Neuronal stem cell (in vitro differentiated cells): ENCODE measurements around the gene UBE2QL1.

Source experiments
- DNase-seq: peaks from one replicate; pipeline ENCODE4 v3.0.0-alpha.2; 2013; ENCODE audit warnings: low spot score
- H2AFZ ChIP-seq: one replicate; pipeline ENCODE4 v1.6.1; 2013; ENCODE audit warnings: mild to moderate bottlenecking, low read length, inconsistent platforms
- H2AK5ac ChIP-seq: 2 replicates; pipeline ENCODE4 v1.6.1; 2013; ENCODE audit warnings: low read depth, mild to moderate bottlenecking, inconsistent platforms, low read length, moderate library complexity, mixed read lengths
- H2BK120ac ChIP-seq: 2 replicates; pipeline ENCODE4 v1.6.1; 2013; ENCODE audit warnings: low read depth, mild to moderate bottlenecking, inconsistent platforms, low read length, moderate library complexity, mixed read lengths
- H2BK12ac ChIP-seq: one replicate; pipeline ENCODE4 v1.6.1; 2013; ENCODE audit warnings: low read length, inconsistent platforms
- H2BK15ac ChIP-seq: 2 replicates; pipeline ENCODE4 v1.6.1; 2013; ENCODE audit warnings: mild to moderate bottlenecking, low read length, inconsistent platforms, mixed read lengths
- H2BK5ac ChIP-seq: one replicate; pipeline ENCODE4 v1.6.1; 2013; ENCODE audit warnings: inconsistent platforms, mild to moderate bottlenecking, low read length, moderate library complexity
- H3K14ac ChIP-seq: one replicate; pipeline ENCODE4 v1.6.1; 2013; ENCODE audit warnings: low read length, inconsistent platforms
- H3K18ac ChIP-seq: 2 replicates; pipeline ENCODE4 v1.6.1; 2013; ENCODE audit warnings: low read length, inconsistent platforms
- H3K23ac ChIP-seq: 2 replicates; pipeline ENCODE4 v1.6.1; 2013; ENCODE audit warnings: low read depth, mild to moderate bottlenecking, mixed read lengths, low read length, inconsistent platforms; ENCODE audit not compliant: poor library complexity
- H3K27ac ChIP-seq: replicated peaks from 3 replicates; pipeline ENCODE4 v1.5.1; 2013; ENCODE audit warnings: low read length, inconsistent platforms
- H3K27me3 ChIP-seq, 3 experiments: 2 replicates each; pipeline ENCODE4 v1.6.1; 2013; ENCODE audit warnings: low read length in 3 of 3, mild to moderate bottlenecking in 2 of 3, inconsistent platforms in 1 of 3, low read depth in 1 of 3, mixed read lengths in 1 of 3, moderate library complexity in 1 of 3; ENCODE audit not compliant: control insufficient read depth in 3 of 3, insufficient read depth in 3 of 3
- H3K36me3 ChIP-seq, 2 donors: replicated peaks in 1 of 2; 2 replicates each; pipeline ENCODE4 v1.6.1; 2013; ENCODE audit warnings: low read length in 2 of 2; ENCODE audit not compliant: control insufficient read depth in 2 of 2, insufficient read depth in 2 of 2
- H3K4ac ChIP-seq: 2 replicates; pipeline ENCODE4 v1.6.1; 2013; ENCODE audit warnings: inconsistent platforms, mild to moderate bottlenecking, low read length, moderate library complexity
- H3K4me1 ChIP-seq, 2 donors: 1 replicate in 1 of 2; 2 replicates in 1 of 2; pipeline ENCODE4 v1.6.1; 2013; ENCODE audit warnings: low read length in 2 of 2, low read depth in 1 of 2; ENCODE audit not compliant: control insufficient read depth in 2 of 2, insufficient read depth in 1 of 2
- H3K4me2 ChIP-seq: one replicate; pipeline ENCODE4 v1.6.1; 2013; ENCODE audit warnings: mild to moderate bottlenecking, low read length, inconsistent platforms; ENCODE audit not compliant: insufficient read depth, poor library complexity, severe bottlenecking
- H3K4me3 ChIP-seq, 2 donors: 2 replicates each; pipeline ENCODE4 v1.5.1; 2013; ENCODE audit warnings: low read length in 2 of 2, mild to moderate bottlenecking in 2 of 2, inconsistent platforms in 1 of 2, moderate library complexity in 1 of 2
- H3K79me1 ChIP-seq: one replicate; pipeline ENCODE4 v1.6.1; 2013; ENCODE audit warnings: low read depth, mild to moderate bottlenecking, inconsistent platforms, low read length, moderate library complexity
- H3K9ac ChIP-seq: one replicate; pipeline ENCODE4 v1.6.1; 2013; ENCODE audit warnings: mild to moderate bottlenecking, low read depth, low read length, inconsistent platforms; ENCODE audit not compliant: poor library complexity
- H3K9me3 ChIP-seq, 2 donors: replicated peaks in 1 of 2; 2 replicates each; pipeline versions ENCODE3 to v1.6.1; 2013; ENCODE audit warnings: low read length in 2 of 2, mild to moderate bottlenecking in 2 of 2, inconsistent platforms in 1 of 2, low read depth in 1 of 2, mixed read lengths in 1 of 2, moderate library complexity in 1 of 2; ENCODE audit not compliant: control insufficient read depth in 2 of 2, insufficient read depth in 1 of 2
- H4K8ac ChIP-seq: one replicate; pipeline ENCODE4 v1.6.1; 2013; ENCODE audit warnings: low read depth, mild to moderate bottlenecking, inconsistent platforms, low read length, moderate library complexity
- H4K91ac ChIP-seq: one replicate; pipeline ENCODE4 v1.6.1; 2013; ENCODE audit warnings: low read length, low read depth, mild to moderate bottlenecking, inconsistent platforms; ENCODE audit not compliant: poor library complexity
- WGBS, 2 donors: extraction: QIAGEN DNeasy Blood & Tissue Kit; methylation state at CpG; one replicate each; pipeline ENCODE4 v1.1.7; 2013; ENCODE audit warnings: missing lambda C conversion rate in 2 of 2, mixed read lengths in 1 of 2; ENCODE audit not compliant: insufficient read length in 2 of 2, insufficient replicate concordance in 1 of 2; ENCODE audit errors: extremely low coverage in 2 of 2; 5-methylcytosine and 5-hydroxymethylcytosine counted together

Gene UBE2QL1

GRCh38 chr5:6434731-6435130 lies 13.9 kb upstream of the UBE2QL1 start:
- no peak overlapping the region for H3K9ac ChIP-seq
- H3K27me3 ChIP-seq = peaks cover 0 to 17% (median 2%) of the 10 kb centered on the region in 3 experiments
- H3K4ac ChIP-seq = no peak overlapping the region
- no peak overlapping the region for H2BK120ac ChIP-seq
- H3K14ac ChIP-seq = no peak overlapping the region
- H3K79me1 ChIP-seq = no peaks in the 10 kb centered on the region
- H3K27ac ChIP-seq = no peak overlapping the region
- no peak overlapping the region for H2AK5ac ChIP-seq
- H2BK15ac ChIP-seq = no peak overlapping the region
- no peak overlapping the region for H3K18ac ChIP-seq
- H4K91ac ChIP-seq = no peak overlapping the region
- no peak for DNase-seq
- no peak overlapping the region for H2AFZ ChIP-seq
- H3K9me3 ChIP-seq = no peaks in the 10 kb centered on the region
- no peaks in the 10 kb centered on the region for H3K4me1 ChIP-seq
- H3K4me2 ChIP-seq = no peak overlapping the region
- no peak overlapping the region for H2BK12ac ChIP-seq
- H4K8ac ChIP-seq = no peak overlapping the region
- no peak overlapping the region for H2BK5ac ChIP-seq
- H3K36me3 ChIP-seq = no peaks in the 10 kb centered on the region
- no CpG with 5 or more reads among the region's 14 CpGs for WGBS, 2 donors
- no peak overlapping the region for H3K4me3 ChIP-seq
- H3K23ac ChIP-seq = no peak overlapping the region

GRCh38 chr5:6435356-6435755 lies 13.3 kb upstream of the UBE2QL1 start:
- Histone ChIP-seq H3K27me3 (peaks cover 0 to 17% (median 2%) of the 10 kb centered on the region in 3 experiments), H2BK15ac (no peak overlapping the region), H3K27ac (no peak overlapping the region), H3K23ac (no peak overlapping the region), H2BK12ac (no peak overlapping the region), H3K9ac (no peak overlapping the region), H2AFZ (no peak overlapping the region), H4K8ac (no peak overlapping the region), H3K4me2 (no peak overlapping the region), H2BK5ac (no peak overlapping the region), H3K4me1 (no peaks in the 10 kb centered on the region), H3K4ac (no peak overlapping the region), H4K91ac (no peak overlapping the region), H3K18ac (no peak overlapping the region), H3K14ac (no peak overlapping the region), H3K9me3 (peaks cover 2 to 4% of the 10 kb centered on the region in 2 donors), H2BK120ac (no peak overlapping the region), H3K79me1 (no peaks in the 10 kb centered on the region), H3K36me3 (no peaks in the 10 kb centered on the region), H3K4me3 (no peak overlapping the region), H2AK5ac (no peak overlapping the region)
- no peak for DNase-seq
- WGBS, 2 donors = no CpG with 5 or more reads among the region's 8 CpGs

- DNase-seq = no peak
- H3K18ac ChIP-seq = no peak overlapping the region
- H3K4me2 ChIP-seq = no peak overlapping the region
- H3K27me3 ChIP-seq = peaks cover 0 to 5% (median 2%) of the 10 kb centered on the region in 3 experiments
- no peak overlapping the region for H3K27ac ChIP-seq
- no peak overlapping the region for H2BK5ac ChIP-seq
- peaks cover 2 to 4% of the 10 kb centered on the region in 2 donors for H3K9me3 ChIP-seq
- H3K36me3 ChIP-seq = no peaks in the 10 kb centered on the region
- H2AFZ ChIP-seq = no peak overlapping the region
- H2BK120ac ChIP-seq = no peak overlapping the region
- H4K8ac ChIP-seq = no peak overlapping the region
- H3K23ac ChIP-seq = no peak overlapping the region
- H2BK15ac ChIP-seq = no peak overlapping the region
- H3K4ac ChIP-seq = no peak overlapping the region
- no peaks in the 10 kb centered on the region for H3K79me1 ChIP-seq
- H3K4me1 ChIP-seq = no peaks in the 10 kb centered on the region
- no peak overlapping the region for H2AK5ac ChIP-seq
- no peak overlapping the region for H2BK12ac ChIP-seq
- WGBS, 2 donors = 100% methylated on average over 1 of the region's 4 CpGs; no CpG with 5 or more reads in 1 of the 2 donors
- no peak overlapping the region for H3K14ac ChIP-seq
- no peak overlapping the region for H3K9ac ChIP-seq
- no peak overlapping the region for H3K4me3 ChIP-seq
- no peak overlapping the region for H4K91ac ChIP-seq
These were observed 11.8 kb upstream of the UBE2QL1 start for GRCh38 chr5:6436715-6437331.

- Histone ChIP-seq H3K9me3 (peaks cover 2 to 4% of the 10 kb centered on the region in 2 donors), H2BK12ac (no peak overlapping the region), H3K4ac (no peak overlapping the region), H3K79me1 (no peaks in the 10 kb centered on the region), H4K91ac (no peak overlapping the region), H3K36me3 (no peaks in the 10 kb centered on the region), H3K9ac (no peak overlapping the region), H3K14ac (no peak overlapping the region), H3K27me3 (peaks cover 0 to 2% (median 0%) of the 10 kb centered on the region in 3 experiments), H2AK5ac (no peak overlapping the region), H4K8ac (no peak overlapping the region), H3K23ac (no peak overlapping the region), H3K4me3 (no peak overlapping the region), H2BK5ac (no peak overlapping the region), H2BK15ac (no peak overlapping the region), H2BK120ac (no peak overlapping the region), H3K4me1 (no peaks in the 10 kb centered on the region), H3K4me2 (no peak overlapping the region), H2AFZ (no peak overlapping the region), H3K18ac (no peak overlapping the region), H3K27ac (no peak overlapping the region)
- WGBS, 2 donors = no CpG with 5 or more reads among the region's 5 CpGs
- no peak for DNase-seq
These were observed 8.8 kb upstream of the UBE2QL1 start for GRCh38 chr5:6439588-6440550.
